DOHH2 (cell line): ENCODE results near the gene URM1.

Experiments used
- EZH2phosphoT487 ChIP-seq: fragments of 200-600 bp; sonication (generic); IDR thresholded peaks from 2 replicates; pipeline ENCODE4 v1.6.1; 2017; ENCODE audit warnings: borderline replicate concordance, mild to moderate bottlenecking, antibody characterized with exemption, low read length, moderate library complexity, mixed read lengths
- TF ChIP-seq, protein P1 (sequence below): fragments of 200-600 bp; sonication (generic); IDR thresholded peaks from one replicate; pipeline ENCODE4 v1.5.1; 2014; ENCODE audit warnings: antibody characterized with exemption, mild to moderate bottlenecking, low read depth, low read length; ENCODE audit not compliant: poor library complexity, severe bottlenecking

DNA sequence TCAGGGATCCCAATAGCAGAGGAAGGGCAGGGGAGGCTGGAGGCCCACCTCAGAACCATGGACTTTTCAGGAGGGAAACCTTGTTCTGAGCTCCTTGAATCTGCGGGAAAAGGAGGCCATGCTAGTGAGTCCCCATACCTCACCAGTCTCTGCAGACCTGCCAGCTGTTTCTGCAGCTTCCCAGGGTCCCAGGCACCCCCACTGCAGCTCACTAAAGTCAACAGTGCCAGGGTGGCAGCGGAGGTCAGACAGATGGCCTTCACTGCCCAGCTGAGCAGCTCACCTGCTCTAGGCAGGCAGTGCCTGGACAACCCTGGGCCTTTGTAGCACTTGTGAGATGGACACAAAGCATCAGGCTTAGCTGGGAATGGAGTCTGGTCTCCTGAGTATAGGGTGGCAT, 35.3 kb upstream of the URM1 start:
- TF ChIP-seq, protein P1, sequence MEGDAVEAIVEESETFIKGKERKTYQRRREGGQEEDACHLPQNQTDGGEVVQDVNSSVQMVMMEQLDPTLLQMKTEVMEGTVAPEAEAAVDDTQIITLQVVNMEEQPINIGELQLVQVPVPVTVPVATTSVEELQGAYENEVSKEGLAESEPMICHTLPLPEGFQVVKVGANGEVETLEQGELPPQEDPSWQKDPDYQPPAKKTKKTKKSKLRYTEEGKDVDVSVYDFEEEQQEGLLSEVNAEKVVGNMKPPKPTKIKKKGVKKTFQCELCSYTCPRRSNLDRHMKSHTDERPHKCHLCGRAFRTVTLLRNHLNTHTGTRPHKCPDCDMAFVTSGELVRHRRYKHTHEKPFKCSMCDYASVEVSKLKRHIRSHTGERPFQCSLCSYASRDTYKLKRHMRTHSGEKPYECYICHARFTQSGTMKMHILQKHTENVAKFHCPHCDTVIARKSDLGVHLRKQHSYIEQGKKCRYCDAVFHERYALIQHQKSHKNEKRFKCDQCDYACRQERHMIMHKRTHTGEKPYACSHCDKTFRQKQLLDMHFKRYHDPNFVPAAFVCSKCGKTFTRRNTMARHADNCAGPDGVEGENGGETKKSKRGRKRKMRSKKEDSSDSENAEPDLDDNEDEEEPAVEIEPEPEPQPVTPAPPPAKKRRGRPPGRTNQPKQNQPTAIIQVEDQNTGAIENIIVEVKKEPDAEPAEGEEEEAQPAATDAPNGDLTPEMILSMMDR, result no peak
- no peak for TF ChIP-seq EZH2phosphoT487
